HG02623 (cell line): ENCODE measurements around the gene AP4M1.

Source experiments
- ATAC-seq: cut with Tn5 transposase; IDR thresholded peaks from one replicate; pipeline ENCODE4 v1.9.1; 2021; ENCODE audit warnings: moderate library complexity; ENCODE audit not compliant: unreplicated experiment

AP4M1 gene, protein sequence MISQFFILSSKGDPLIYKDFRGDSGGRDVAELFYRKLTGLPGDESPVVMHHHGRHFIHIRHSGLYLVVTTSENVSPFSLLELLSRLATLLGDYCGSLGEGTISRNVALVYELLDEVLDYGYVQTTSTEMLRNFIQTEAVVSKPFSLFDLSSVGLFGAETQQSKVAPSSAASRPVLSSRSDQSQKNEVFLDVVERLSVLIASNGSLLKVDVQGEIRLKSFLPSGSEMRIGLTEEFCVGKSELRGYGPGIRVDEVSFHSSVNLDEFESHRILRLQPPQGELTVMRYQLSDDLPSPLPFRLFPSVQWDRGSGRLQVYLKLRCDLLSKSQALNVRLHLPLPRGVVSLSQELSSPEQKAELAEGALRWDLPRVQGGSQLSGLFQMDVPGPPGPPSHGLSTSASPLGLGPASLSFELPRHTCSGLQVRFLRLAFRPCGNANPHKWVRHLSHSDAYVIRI

DNA sequence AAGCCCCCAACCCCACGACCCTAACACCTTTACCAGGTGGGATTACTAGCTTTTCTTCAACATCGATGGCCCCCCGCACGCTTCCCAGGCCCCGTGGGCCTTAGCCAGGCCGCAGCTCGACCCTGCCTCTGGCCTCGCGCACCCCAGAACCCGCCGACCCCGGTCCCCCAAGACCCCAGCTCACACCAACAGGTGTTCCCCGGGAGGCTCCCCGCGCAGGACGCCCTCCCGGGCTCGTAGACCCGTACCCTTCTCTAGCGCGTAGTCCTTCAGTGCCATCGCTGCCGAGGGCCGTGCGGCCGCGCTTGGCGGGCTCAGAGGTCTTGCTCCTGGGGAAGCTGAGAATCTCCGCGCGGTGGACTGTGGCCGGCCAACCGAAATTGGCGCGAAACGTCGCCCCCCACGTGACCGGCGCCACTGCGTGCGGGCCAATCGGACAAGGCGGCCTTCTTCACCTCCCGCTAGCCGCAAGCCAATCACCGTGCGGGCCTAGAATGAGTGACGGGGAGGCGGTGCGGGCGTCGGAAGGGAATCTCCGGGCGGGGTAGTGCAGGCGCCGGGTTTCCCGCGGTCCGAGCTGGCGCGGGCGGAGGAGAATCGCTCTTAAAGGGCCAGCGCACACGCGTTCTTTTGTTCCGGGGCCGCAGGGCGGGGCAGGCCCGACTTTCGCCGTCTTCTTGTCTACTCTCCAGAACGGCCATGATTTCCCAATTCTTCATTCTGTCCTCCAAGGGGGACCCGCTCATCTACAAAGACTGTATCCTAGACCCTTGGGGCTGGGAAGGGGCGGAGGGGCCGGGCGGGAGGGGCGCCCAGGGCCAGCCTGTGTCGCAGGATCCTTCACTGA is at the start of gene AP4M1, which contains the start of gene MCM7:
Gene AP4M1 (plus strand): TSS at position 628 of the 847 bp plus-strand sequence. CDS start 72 bp downstream, at position 700.
Gene MCM7 (minus strand): TSS at position 382 of the 847 bp plus-strand sequence. CDS start 103 bp downstream, at position 279.
- ATAC-seq: peak; percentile 71

DNA sequence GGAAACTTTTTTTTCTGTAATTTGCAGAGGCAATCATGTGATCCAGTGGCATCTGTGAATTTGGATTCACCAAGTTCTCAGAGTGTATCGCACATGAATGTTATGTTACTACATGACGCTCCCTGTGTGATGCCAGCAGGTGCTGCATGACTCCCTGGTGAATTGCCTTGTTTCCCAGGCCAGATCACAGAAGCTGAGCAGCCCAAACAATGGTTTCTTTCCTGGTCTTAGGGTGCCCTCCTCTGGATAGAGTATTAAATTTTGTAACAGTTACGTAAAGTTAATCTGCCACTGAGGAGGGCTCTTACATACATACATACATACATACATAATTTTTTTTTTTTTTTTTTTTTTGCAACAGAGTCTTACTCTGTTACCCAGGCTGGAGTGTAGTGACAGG is 48.2 kb upstream of the AP4M1 start:
- ATAC-seq: no peak

DNA sequence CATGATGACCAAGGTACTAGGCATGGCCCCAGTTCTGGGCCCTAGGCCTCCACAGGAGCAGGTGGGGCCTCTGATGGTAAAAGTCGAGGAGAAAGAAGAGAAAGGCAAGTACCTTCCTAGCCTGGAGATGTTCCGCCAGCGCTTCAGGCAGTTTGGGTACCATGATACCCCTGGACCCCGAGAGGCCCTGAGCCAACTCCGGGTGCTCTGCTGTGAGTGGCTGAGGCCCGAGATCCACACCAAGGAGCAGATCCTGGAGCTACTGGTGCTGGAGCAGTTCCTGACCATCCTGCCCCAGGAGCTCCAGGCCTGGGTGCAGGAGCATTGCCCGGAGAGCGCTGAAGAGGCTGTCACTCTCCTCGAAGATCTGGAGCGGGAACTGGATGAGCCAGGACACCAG is 44.4 kb upstream of the AP4M1 start:
- ATAC-seq: no peak

DNA sequence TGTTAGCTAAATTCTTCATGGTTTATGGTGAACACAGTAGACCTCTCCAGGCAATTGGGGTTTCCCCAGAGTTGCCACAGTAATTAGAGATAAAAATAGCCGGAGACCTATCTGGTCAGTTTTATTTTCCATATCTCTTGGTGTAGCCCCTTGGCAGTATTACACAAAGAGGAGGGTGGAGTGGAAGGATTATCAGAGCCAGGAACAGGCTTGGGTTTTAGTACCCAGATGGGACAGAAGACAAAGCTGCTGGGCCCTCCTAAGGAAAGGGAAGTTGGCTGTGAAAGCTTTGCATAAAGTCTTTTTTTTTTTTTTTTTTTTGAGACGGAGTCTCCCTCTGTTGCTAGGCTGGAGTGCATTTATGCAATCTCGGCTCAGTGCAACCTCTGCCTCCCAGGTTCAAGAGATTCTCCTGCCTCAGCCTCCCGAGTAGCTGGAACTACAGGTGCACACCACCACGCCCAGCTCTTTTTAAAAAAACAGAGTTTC is 42.1 kb upstream of the AP4M1 start:
- no peak for ATAC-seq

DNA sequence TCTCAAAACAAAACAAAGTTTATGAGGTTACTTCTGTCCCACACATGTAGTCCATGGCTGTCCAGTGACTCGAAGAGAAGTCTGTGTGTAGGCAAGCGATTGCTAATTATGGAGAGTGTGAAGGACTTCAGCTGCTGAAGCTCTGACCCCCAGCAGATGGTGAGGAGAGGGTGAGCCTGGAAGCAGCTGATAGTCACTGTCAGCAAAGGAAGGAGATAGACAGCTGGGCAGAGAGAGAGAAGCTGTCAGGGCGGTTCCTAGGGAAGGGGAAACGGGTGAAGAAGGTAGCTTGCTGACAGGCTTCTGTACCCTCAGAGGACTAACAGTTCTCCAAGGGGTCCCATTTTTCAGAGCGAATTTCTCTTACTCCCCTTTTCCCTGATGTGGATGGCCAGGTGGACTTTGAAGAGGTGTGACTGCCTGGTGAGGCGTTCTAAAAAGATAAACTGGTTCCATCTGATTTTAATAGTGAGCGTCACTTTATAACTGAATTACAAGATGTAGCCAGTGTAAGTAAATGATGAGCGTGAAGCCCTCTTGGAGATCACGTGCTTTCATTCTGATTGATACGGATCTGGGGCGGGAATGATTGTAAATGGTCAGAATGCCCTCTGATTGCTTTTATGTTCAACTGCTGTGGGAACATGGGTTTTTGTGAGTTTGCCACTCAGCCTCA is 39.8 kb upstream of the AP4M1 start:
- no peak for ATAC-seq

DNA sequence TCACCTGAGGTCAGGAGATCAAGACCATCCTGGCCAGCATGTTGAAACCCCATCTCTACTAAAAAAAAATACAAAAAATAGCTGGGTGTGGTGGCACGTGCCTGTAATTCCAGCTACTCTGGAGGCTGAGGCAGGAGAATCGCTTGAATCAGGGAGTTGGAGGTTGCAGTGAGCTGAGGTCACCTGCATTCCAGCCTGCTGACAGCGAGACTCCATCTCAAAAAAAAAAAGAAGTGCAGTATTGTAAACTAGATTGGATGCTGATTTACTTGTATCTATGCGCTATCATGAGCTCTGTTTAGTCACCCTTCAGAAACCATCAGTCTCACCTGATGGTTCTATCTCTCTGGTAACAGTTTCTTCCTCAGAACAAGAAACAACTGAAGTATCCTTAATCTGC is 38.1 kb upstream of the AP4M1 start:
- no peak for ATAC-seq

DNA sequence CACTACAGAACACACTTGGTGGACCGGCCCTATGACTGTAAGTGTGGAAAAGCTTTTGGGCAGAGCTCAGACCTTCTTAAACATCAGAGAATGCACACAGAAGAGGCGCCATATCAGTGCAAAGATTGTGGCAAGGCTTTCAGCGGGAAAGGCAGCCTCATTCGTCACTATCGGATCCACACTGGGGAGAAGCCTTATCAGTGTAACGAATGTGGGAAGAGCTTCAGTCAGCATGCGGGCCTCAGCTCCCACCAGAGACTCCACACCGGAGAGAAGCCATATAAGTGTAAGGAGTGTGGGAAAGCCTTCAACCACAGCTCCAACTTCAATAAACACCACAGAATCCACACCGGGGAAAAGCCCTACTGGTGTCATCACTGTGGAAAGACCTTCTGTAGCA is 37.3 kb upstream of the AP4M1 start:
- no peak for ATAC-seq

DNA sequence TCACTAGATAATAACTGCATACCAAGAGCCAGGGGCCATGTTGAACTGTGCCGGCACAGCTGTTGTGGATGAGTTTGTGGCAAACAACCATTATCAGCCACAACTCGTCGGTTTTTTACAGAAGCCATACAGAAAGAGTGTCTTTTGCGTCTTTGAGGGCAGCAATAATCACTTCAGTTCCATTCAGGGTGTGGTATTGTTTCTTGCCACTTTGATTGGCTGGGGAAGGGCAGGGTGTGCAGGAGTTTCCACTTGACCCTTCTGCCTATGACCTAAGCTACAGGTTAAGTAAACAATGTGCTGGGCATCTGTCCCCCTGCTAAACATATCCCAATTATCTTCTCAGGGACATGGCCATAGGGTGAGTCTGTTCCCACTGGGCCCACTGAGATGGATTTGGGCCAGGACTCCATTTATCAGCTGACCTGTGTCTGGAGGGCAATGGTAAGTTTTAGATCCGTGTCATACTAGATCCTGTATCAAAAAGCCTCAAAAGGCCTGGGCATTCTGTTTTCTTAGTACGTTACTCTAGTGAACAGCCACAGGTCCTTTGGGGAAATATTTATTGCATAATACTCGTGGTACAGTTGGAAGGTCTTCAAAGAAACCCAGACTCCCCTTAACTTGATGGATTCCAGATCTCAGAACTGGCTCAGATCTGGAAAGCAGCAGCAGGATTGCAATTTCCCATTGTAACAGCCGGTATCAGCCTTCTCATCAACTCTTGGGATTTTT is 35.8 kb upstream of the AP4M1 start:
- no peak for ATAC-seq

DNA sequence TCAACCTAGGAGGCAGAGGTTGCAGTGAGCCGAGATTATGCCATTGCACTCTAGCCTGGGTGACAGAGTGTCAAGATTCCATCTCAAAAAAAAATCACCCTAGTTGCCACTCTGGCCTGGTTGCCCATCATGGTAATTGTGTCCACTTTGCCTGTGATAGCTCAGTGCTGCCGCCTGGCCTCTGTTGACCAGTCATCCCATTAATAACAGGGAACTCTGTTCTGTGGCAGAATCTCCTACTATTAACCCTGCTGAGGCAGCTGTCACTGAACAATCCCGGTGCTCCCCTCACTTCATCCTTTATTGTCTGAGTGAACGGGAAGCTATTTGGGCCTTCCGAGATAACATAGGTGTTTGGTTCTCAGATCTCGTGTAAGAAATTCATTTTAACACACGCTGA is 34.5 kb upstream of the AP4M1 start:
- no peak for ATAC-seq

DNA sequence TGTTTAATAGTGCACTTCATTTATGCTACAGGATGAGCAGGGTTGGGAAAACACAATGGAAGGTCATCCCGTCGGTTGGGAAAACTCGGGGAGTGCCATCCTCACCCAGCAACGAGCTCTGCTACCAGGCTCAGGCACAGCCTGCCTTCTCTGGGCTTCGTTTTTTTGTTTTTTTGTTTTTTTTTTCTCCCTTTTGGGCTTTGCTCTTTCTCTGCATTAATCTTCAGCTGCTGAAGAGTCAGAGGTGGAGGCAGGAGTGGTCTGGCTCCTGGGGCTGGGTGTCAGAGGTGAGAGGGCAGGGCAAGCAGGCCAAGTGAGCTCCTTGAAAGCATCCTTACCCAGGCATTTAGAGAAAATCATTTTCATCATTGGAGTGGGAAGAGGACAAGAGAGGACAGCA is 31.5 kb upstream of the AP4M1 start:
- ATAC-seq: no peak

DNA sequence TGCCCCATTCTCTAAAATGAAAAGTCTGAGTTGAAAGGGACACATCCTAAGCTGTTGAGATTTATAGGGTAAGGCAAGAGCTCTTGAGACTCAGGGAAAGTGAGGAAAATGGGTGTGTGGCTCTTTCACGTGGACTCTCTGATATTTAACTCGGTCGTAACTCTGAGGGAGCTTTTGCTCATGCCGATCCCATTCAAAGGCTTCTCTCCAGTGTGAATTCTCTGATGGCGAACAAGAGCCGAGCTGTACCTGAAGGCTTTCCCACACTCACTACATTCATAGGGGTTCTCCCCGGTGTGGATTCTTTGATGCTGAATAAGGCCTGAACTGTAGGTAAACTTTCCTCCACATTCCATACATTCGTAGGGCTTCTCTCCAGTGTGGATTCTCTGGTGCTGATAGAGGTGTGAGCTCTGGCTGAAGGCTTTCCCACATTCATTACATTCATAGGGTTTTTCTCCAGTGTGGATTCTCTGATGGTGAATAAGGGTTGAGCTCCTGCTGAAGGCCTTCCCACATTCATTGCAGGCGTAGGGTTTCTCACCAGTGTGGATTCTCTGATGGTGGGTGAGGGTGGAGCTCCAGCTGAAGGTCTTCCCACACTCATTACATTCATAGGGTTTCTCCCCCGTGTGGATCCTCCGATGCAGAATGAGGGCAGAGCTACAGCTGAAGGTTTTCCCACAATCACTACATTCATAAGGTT is 30.3 kb upstream of the AP4M1 start:
- no peak for ATAC-seq

DNA sequence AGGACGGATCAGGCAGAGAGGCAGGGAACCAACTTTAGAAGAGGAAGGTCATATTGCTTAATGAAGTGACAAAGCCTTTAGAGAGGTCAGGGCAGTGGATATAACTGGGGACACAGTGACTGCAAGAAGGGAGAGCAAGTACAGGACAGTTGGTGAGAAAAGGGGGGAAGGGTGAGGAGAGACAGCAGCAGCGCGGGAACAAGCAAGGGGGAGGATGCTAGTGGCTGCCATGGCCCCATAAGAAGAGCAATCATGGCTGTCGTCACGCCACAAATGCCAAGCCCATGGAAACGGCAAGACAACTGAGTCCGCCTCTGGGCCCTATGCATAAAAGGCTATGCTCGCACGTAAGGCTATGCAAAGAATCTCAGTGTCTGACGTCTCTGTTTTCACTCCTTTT is 29.0 kb upstream of the AP4M1 start:
- no peak for ATAC-seq

DNA sequence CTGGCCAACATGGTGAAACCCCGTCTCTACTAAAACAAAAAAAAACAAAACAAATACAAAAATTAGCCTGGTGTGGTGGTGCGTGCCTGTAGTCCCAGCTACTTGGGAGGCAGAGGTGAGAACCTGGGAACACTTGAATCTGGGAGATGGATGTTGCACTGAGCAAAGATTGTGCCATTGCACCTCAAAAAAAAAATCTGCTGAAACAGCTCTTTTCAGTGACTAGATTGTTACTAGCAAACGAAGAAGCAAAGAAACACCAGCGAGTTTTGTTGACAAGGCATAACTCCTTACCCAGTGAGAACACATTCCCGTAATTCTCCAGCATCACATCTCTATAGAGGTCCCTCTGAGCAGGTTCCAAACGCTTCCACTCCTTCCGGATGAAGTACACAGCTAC is 26.6 kb upstream of the AP4M1 start:
- ATAC-seq: no peak

DNA sequence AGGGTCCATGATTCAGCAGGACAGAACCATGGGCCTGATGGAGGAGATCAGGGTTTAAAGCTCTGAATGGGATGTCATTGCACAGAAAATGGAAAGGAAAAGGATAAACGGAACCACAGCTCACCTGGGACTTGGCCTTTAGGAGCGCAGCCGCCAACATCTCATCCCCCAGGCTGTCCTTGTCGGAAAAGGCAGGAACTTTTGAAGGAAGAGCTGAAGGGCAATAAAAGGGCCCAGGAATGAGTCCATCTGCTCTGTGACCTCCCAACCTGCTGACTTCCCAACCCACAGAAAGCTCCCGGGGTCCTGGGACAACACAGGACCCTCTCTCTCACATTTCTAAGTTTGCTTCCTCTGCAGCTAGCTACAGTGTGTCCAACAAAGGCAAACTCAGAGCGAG is 26.0 kb upstream of the AP4M1 start:
- no peak for ATAC-seq

DNA sequence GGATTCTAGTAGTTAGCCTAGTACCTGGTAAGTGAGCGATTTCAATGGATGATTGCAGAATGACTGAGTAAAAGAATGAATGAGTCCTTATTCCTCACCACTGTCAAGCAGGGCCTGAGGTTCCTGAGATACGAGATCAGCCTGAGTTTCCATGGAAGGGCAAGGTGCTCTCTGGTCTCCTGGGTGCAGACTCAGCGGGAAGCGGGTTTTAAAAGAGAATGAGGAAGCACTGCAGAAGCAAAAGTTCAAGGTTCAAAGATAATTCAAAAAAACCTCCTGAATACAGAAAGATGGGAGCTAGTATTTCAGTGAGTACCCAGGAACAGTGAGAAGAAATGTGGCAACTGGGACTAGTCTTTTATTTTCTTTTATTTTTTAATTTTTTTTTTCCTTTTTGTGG is 24.2 kb upstream of the AP4M1 start:
- no peak for ATAC-seq

DNA sequence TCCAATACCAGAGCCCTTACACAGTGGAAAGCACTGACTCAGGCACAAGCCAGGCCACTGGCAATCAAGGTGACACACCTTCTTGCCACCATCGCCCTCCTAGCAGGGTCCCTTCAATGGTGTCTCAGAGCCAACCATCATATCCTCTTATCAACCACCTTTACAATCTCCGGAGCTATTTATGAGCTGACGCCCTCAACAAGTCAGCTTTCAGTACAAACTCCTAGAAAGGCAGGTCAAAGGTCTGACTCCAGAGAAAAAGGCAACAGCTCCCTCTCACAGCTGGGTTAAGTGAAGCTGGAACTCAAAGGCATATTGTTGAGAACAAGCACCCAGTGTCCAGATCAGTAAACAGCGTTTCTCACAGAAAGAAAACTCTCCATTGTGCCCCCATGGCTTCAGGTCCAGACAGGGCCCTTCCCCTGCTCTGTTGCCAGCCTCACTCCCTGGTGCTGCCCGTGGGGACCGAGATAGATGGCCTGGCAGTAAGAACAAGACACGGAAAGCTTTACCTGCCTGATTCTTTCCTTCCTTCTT is 22.4 kb upstream of the AP4M1 start:
- no peak for ATAC-seq

DNA sequence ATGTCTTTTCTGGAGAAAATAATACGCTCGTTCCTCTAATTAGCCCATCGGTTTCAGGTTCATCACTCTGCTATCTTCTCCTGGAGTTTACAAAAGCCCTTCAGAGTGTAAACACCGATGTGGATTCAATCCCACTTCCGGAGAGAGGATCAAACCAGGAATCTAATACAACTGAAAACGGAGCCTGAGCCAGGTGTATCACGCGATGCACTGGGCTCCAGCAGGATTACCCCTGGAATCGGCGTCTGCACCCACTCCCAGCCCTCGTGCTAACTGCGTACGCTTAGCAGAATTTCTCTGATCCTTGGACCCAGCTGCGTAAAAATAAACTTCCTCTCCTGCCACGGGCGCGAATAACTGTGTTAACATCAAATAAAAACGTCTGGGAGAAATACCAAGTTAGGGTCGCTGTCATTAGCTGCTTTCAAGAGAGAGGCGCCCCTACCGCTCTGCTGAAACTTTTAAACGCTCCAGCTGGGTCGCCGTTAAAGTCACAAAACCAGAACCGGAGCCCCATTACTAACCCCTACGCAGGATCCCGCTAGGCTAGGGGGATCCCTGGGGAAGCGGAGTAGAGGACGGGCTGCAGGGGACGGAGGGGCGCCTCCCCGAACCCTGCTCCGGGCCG is 20.4 kb upstream of the AP4M1 start:
- ATAC-seq: no peak

DNA sequence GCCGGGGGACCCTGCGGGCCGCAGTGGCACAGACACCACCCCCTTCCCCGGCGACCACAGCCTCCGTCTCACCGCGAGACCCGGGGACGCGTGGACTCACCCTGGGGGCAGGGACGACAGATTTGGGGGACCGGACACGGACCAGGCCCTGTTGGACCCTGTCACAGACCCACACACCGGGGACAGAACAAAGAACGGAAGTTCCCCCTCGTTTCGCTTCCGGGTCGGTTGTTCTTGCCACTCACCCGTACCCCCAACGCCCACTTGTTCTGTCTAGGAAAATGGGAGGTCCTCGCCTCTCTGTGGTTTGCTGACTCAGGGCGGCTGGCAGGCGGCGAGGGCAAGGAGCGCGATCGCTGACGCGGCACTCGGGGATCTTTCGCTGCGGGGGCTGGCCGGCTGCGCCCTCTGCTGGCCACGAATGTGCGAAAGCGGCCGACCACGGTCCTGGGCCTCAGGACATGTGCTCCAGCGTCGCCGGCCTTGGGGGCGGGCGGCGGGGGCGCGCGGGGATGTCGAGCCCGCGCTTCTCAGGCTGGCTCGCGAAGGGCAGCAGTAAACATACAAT is 19.8 kb upstream of the AP4M1 start, which contains the start of gene ZNF3:
Gene ZNF3 (minus strand): TSS at position 189 of the 568 bp plus-strand sequence. CDS start 4,366 bp downstream, outside the sequence.
- ATAC-seq: peak; percentile 77

DNA sequence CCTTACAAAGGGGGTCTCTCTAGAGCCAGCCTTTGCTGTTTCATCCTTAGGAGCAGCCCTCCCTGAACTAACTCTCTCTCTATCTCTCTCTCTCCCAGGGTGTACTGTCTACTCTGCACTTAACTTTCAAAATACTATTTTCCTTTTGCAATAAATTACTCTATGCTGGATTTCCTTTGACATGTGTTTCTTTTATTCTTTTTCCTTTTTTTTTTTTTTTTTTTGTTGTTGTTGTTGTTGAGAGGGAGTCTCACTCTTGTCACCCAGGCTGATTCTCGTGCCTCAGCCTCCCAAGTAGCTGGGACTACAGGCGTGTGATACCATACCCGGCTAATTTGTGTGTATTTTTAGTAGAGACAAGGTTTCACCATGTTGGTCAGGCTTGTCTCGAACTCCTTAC is 18.5 kb upstream of the AP4M1 start:
- no peak for ATAC-seq
